MM.1S (cell line): ENCODE data around the gene EXOC7.
A peak's percentile ranks its signal among the peaks of the same experiment; 100 is the strongest.

Source experiments
- DNase-seq: peaks from one replicate; pipeline ENCODE4 v3.0.0-alpha.2; 2015
- H2AFZ ChIP-seq: fragments of 300-600 bp; sonication (generic); 2 replicates; pipeline ENCODE4 v1.6.0; 2016; ENCODE audit warnings: antibody characterized with exemption, low read length
- H3F3A ChIP-seq: fragments of 300-600 bp; sonication (generic); 2 replicates; pipeline ENCODE4 v1.6.1; 2016; ENCODE audit warnings: mild to moderate bottlenecking, antibody characterized with exemption, low read length, moderate library complexity, mixed read lengths; ENCODE audit not compliant: insufficient read depth
- H3K27ac ChIP-seq: fragments of 300-600 bp; sonication (generic); 2 replicates; pipeline ENCODE4 v1.5.1; 2016; ENCODE audit warnings: mild to moderate bottlenecking, low read length
- H3K27me3 ChIP-seq: fragments of 300-600 bp; sonication (generic); replicated peaks from 2 replicates; pipeline ENCODE4 v1.6.0; 2016; ENCODE audit warnings: low read length; ENCODE audit not compliant: insufficient read depth
- H3K36me3 ChIP-seq: fragments of 300-600 bp; sonication (generic); replicated peaks from 2 replicates; pipeline ENCODE4 v1.6.1; 2016; ENCODE audit warnings: mild to moderate bottlenecking, low read length, mixed read lengths; ENCODE audit not compliant: insufficient read depth
- H3K4me1 ChIP-seq: fragments of 300-600 bp; sonication (generic); 2 replicates; pipeline ENCODE4 v1.6.1; 2016; ENCODE audit warnings: low read length, mixed read lengths
- H3K4me2 ChIP-seq: fragments of 300-600 bp; sonication (generic); 2 replicates; pipeline ENCODE4 v1.6.0; 2016; ENCODE audit warnings: low read depth, low read length
- H3K4me3 ChIP-seq: fragments of 300-600 bp; sonication (generic); 2 replicates; pipeline ENCODE4 v1.5.1; 2016; ENCODE audit warnings: low read length, mixed read lengths
- H3K79me2 ChIP-seq: fragments of 300-600 bp; sonication (generic); 2 replicates; pipeline ENCODE4 v1.6.1; 2016; ENCODE audit warnings: mixed run types, low read length, mixed read lengths
- H3K9ac ChIP-seq: fragments of 300-600 bp; sonication (generic); 2 replicates; pipeline ENCODE4 v1.6.1; 2016; ENCODE audit warnings: low read length, mixed read lengths
- H3K9me2 ChIP-seq: fragments of 300-600 bp; sonication (generic); replicated peaks from 2 replicates; pipeline ENCODE4 v1.6.1; 2016; ENCODE audit warnings: mild to moderate bottlenecking, low read length, mixed read lengths; ENCODE audit not compliant: insufficient read depth
- H3K9me3 ChIP-seq: fragments of 300-600 bp; sonication (generic); replicated peaks from 2 replicates; pipeline ENCODE4 v1.6.1; 2016; ENCODE audit warnings: mild to moderate bottlenecking, low read length, mixed read lengths; ENCODE audit not compliant: insufficient read depth
- H4K20me1 ChIP-seq: fragments of 300-600 bp; sonication (generic); 2 replicates; pipeline ENCODE4 v1.6.1; 2016; ENCODE audit warnings: mild to moderate bottlenecking, low read length, moderate library complexity, mixed read lengths; ENCODE audit not compliant: insufficient read depth
- CTCF ChIP-seq: fragments of 300-600 bp; sonication (generic); IDR thresholded peaks from 2 replicates; pipeline ENCODE4 v1.5.1; 2016; ENCODE audit warnings: antibody characterized with exemption, low read length, mixed read lengths
- EZH2 ChIP-seq: fragments of 300-600 bp; sonication (generic); optimal IDR thresholded peaks from 2 replicates; pipeline ENCODE3; 2017; ENCODE audit warnings: low read depth, mild to moderate bottlenecking, antibody characterized with exemption, low read length, mixed read lengths
- EZH2phosphoT487 ChIP-seq: fragments of 300-600 bp; sonication (generic); IDR thresholded peaks from 2 replicates; pipeline ENCODE4 v1.6.1; 2018; ENCODE audit warnings: antibody characterized with exemption, low read length

The EXOC7 gene

GRCh38 chr17:76049239-76049638 is 54.3 kb downstream of the EXOC7 start:
- Histone ChIP-seq H3K9me3 (no peaks in the 10 kb centered on the region), H3K4me2 (no peak overlapping the region), H3K4me3 (no peak overlapping the region), H3K4me1 (peaks cover 17% of the 10 kb centered on the region), H3K27me3 (no peaks in the 10 kb centered on the region), H3K36me3 (peaks cover 13% of the 10 kb centered on the region), H2AFZ (no peak overlapping the region), H3K9me2 (no peaks in the 10 kb centered on the region), H3F3A (peaks cover 9% of the 10 kb centered on the region; the same call in 1 of the 2 replicates), H3K9ac (no peak overlapping the region), H3K27ac (no peak overlapping the region), H4K20me1 (no peaks in the 10 kb centered on the region), H3K79me2 (peaks cover 44% of the 10 kb centered on the region)
- DNase-seq = no peak
- no peak for TF ChIP-seq EZH2
- TF ChIP-seq EZH2phosphoT487 = no peak
- TF ChIP-seq CTCF = no peak

- Histone ChIP-seq H3K4me3 (no peak overlapping the region), H3K4me1 (peaks cover 17% of the 10 kb centered on the region), H3K9ac (no peak overlapping the region), H3F3A (peaks cover 9% of the 10 kb centered on the region; the same call in 1 of the 2 replicates), H3K27me3 (no peaks in the 10 kb centered on the region), H3K27ac (peak overlapping the region; percentile 28; the same call in 1 of the 2 replicates), H3K9me3 (no peaks in the 10 kb centered on the region), H2AFZ (no peak overlapping the region), H3K79me2 (peaks cover 40% of the 10 kb centered on the region), H4K20me1 (no peaks in the 10 kb centered on the region), H3K36me3 (peaks cover 14% of the 10 kb centered on the region), H3K4me2 (peak overlapping the region; percentile 32), H3K9me2 (no peaks in the 10 kb centered on the region)
- TF ChIP-seq EZH2 (no peak), CTCF (no peak)
- DNase-seq = no peak
Measured at GRCh38 chr17:76048711-76049110, 54.9 kb downstream of the EXOC7 start.

- no peaks in the 10 kb centered on the region for H3K9me3 ChIP-seq
- H2AFZ ChIP-seq = no peak overlapping the region
- H3K36me3 ChIP-seq = peaks cover 10% of the 10 kb centered on the region
- peaks cover 17% of the 10 kb centered on the region for H3K4me1 ChIP-seq
- H3K27ac ChIP-seq = peak overlapping the region; percentile 28; the same call in 1 of the 2 replicates
- H3K4me2 ChIP-seq = peak overlapping the region; percentile 32
- H3K4me3 ChIP-seq = no peak overlapping the region
- no peaks in the 10 kb centered on the region for H3K27me3 ChIP-seq
- H3F3A ChIP-seq = peaks cover 9% of the 10 kb centered on the region; the same call in 1 of the 2 replicates
- DNase-seq = peak; percentile 39
- H4K20me1 ChIP-seq = no peaks in the 10 kb centered on the region
- no peaks in the 10 kb centered on the region for H3K9me2 ChIP-seq
- no peak overlapping the region for H3K9ac ChIP-seq
- TF ChIP-seq CTCF (no peak), EZH2phosphoT487 (no peak), EZH2 (no peak)
- H3K79me2 ChIP-seq = peaks cover 34% of the 10 kb centered on the region
Measured at GRCh38 chr17:76048025-76048605, 55.5 kb downstream of the EXOC7 start.
